SH-SY5Y (cell line): Measurements from ENCODE around the gene FUT8.

ENCODE experiments used
- GATA2 ChIP-seq: IDR thresholded peaks from 2 replicates; pipeline ENCODE4 v1.6.1; 2011; ENCODE audit warnings: mild to moderate bottlenecking, low read depth, low read length
- GATA3 ChIP-seq: IDR thresholded peaks from 2 replicates; pipeline ENCODE4 v1.6.1; 2011; ENCODE audit warnings: low read depth, mild to moderate bottlenecking, low read length, moderate library complexity

DNA sequence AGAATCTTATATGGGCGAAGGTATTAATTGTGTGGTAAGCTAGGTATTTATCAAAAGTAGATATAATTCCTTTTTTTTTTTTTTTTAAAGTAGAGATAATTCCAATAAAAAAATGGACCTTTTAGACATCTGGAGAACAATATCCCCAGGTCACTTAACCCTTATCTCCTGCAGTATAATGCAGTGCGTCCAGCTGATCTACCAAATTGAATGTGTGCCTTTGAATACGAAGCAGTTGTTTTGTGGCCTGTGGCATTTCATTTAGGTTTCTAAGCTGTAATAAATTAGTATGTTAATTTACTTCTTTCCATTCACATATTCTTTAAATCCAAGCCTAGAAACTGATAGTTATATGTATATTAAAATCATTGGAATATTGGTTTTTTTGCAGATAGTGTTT lies 3.1 kb downstream of the FUT8 start:
- TF ChIP-seq GATA2 (peak; percentile 52; the same call in 1 of the 2 replicates), GATA3 (no peak)
